OCI-LY3 (cell line): ENCODE data around the gene PLCB1.

Experiments
- EZH2phosphoT487 ChIP-seq: fragments of 200-600 bp; shearing (Covaris generic); IDR thresholded peaks from 2 replicates; pipeline ENCODE4 v1.6.1; 2018; ENCODE audit warnings: antibody characterized with exemption, mixed run types, low read depth
- TF ChIP-seq, protein P1 (sequence below): fragments of 200-600, 300-600 bp; sonication (generic); IDR thresholded peaks from 2 replicates; pipeline ENCODE4 v1.5.1; 2014; ENCODE audit warnings: antibody characterized with exemption, low read length, low read depth

DNA sequence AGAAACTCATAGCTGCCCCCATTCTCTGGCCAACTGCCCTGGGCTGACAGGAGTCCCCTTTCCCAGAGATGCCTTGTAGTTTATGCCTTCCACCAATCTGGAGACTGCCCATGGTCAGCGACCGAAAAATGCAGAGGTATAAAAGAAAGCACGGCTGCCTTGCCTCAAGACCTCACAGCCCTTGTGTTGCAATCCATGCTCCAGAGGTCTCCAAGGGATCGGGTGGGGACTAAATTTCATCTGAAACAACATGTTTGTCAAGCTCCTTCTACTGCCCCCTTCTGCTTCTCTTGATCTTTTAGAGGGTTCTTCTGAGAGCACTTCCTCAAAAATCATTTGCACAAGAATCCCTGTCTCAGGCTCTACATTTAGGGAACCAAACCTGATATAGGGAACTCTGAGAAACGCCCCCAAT lies 128.8 kb downstream of the PLCB1 start:
- TF ChIP-seq, protein P1, sequence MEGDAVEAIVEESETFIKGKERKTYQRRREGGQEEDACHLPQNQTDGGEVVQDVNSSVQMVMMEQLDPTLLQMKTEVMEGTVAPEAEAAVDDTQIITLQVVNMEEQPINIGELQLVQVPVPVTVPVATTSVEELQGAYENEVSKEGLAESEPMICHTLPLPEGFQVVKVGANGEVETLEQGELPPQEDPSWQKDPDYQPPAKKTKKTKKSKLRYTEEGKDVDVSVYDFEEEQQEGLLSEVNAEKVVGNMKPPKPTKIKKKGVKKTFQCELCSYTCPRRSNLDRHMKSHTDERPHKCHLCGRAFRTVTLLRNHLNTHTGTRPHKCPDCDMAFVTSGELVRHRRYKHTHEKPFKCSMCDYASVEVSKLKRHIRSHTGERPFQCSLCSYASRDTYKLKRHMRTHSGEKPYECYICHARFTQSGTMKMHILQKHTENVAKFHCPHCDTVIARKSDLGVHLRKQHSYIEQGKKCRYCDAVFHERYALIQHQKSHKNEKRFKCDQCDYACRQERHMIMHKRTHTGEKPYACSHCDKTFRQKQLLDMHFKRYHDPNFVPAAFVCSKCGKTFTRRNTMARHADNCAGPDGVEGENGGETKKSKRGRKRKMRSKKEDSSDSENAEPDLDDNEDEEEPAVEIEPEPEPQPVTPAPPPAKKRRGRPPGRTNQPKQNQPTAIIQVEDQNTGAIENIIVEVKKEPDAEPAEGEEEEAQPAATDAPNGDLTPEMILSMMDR = no peak
- no peak for TF ChIP-seq EZH2phosphoT487
